Endothelial cell (in vitro differentiated cells): Measurements from ENCODE around the gene SYT12. TPM values are rescaled to one million over a fixed set of nuclear protein-coding genes. Genes with fewer than 3 reads are reported as not detected.
A peak's percentile ranks its signal among the peaks of the same experiment; 100 is the strongest.

Experiments
- DNase-seq: peaks from one replicate; pipeline ENCODE4 v3.0.0; 2021; ENCODE audit warnings: low spot score
- H3K27ac Mint-ChIP-seq: one replicate; pipeline ENCODE4 v1.8.0; 2021; ENCODE audit warnings: mixed read lengths, inconsistent platforms; ENCODE audit not compliant: unreplicated experiment
- H3K27me3 Mint-ChIP-seq: one replicate; pipeline ENCODE4 v1.8.0; 2021; ENCODE audit warnings: mild to moderate bottlenecking, moderate library complexity, mixed read lengths, inconsistent platforms; ENCODE audit not compliant: unreplicated experiment
- H3K36me3 Mint-ChIP-seq: one replicate; pipeline ENCODE4 v1.8.0; 2021; ENCODE audit warnings: mild to moderate bottlenecking, low read depth, mixed read lengths, inconsistent platforms; ENCODE audit not compliant: unreplicated experiment
- H3K4me1 Mint-ChIP-seq: one replicate; pipeline ENCODE4 v1.8.0; 2021; ENCODE audit warnings: mild to moderate bottlenecking, mixed read lengths, inconsistent platforms; ENCODE audit not compliant: unreplicated experiment
- H3K4me3 Mint-ChIP-seq: one replicate; pipeline ENCODE4 v1.8.0; 2021; ENCODE audit warnings: mild to moderate bottlenecking, mixed read lengths, inconsistent platforms; ENCODE audit not compliant: unreplicated experiment
- H3K9me3 Mint-ChIP-seq: one replicate; pipeline ENCODE4 v1.8.0; 2021; ENCODE audit warnings: mixed read lengths, inconsistent platforms; ENCODE audit not compliant: unreplicated experiment
- CTCF ChIP-seq: fragments of 200-600 bp; sonication (generic); IDR thresholded peaks from one replicate; pipeline ENCODE4 v1.5.0; 2021; ENCODE audit warnings: antibody characterized with exemption; ENCODE audit not compliant: unreplicated experiment
- total RNA-seq: library from RNA; stranded (reverse); fragmentation: NEBNext Ultra II Directional; extraction: Animal tissue kit (Norgen Biotek cat#: 25700); gene quantifications from one replicate; pipeline ENCODE4 v1.2.1, GENCODE V29; 2021; ENCODE audit not compliant: unreplicated experiment

SYT12 gene
- total RNA-seq, 1 donor from 2014 or later: 0.82 TPM

GRCh38 chr11:67016550-67016949 lies 6.4 kb upstream of the SYT12 start:
- Mint-ChIP-seq H3K36me3 (peaks cover 7% of the 10 kb centered on the region), H3K4me1 (no peaks in the 10 kb centered on the region), H3K9me3 (no peaks in the 10 kb centered on the region), H3K27ac (no peak overlapping the region), H3K27me3 (peaks cover 20% of the 10 kb centered on the region), H3K4me3 (no peak overlapping the region)
- TF ChIP-seq CTCF: no peak
- DNase-seq: no peak

- Mint-ChIP-seq H3K9me3 (no peaks in the 10 kb centered on the region), H3K27ac (no peak overlapping the region), H3K4me1 (peaks cover 5% of the 10 kb centered on the region), H3K36me3 (peaks cover 3% of the 10 kb centered on the region), H3K4me3 (no peak overlapping the region), H3K27me3 (peaks cover 20% of the 10 kb centered on the region)
- DNase-seq: no peak
- TF ChIP-seq CTCF: no peak
Observed at GRCh38 chr11:67020949-67021348, 2.0 kb upstream of the SYT12 start.

- no peak for TF ChIP-seq CTCF
- H3K27ac Mint-ChIP-seq: no peak overlapping the region
- no peak for DNase-seq
- peaks cover 5% of the 10 kb centered on the region for H3K4me1 Mint-ChIP-seq
- H3K27me3 Mint-ChIP-seq: peaks cover 17% of the 10 kb centered on the region
- H3K9me3 Mint-ChIP-seq: no peaks in the 10 kb centered on the region
- peak overlapping the region; percentile 80 for H3K4me3 Mint-ChIP-seq
- peaks cover 3% of the 10 kb centered on the region for H3K36me3 Mint-ChIP-seq
Observed at GRCh38 chr11:67022341-67022933, 497 bp upstream of the SYT12 start.

GRCh38 chr11:67023957-67024353 lies 1.0 kb downstream of the SYT12 start:
- no peak for DNase-seq
- Mint-ChIP-seq H3K4me1 (peaks cover 5% of the 10 kb centered on the region), H3K36me3 (peaks cover under 1% of the 10 kb centered on the region), H3K27me3 (peaks cover 17% of the 10 kb centered on the region), H3K9me3 (no peaks in the 10 kb centered on the region), H3K27ac (no peak overlapping the region), H3K4me3 (no peak overlapping the region)
- no peak for TF ChIP-seq CTCF

- Mint-ChIP-seq H3K4me1 (peaks cover 5% of the 10 kb centered on the region), H3K36me3 (no peaks in the 10 kb centered on the region), H3K9me3 (no peaks in the 10 kb centered on the region), H3K27ac (no peak overlapping the region), H3K4me3 (no peak overlapping the region), H3K27me3 (peaks cover 17% of the 10 kb centered on the region)
- DNase-seq: no peak
- no peak for TF ChIP-seq CTCF
Observed at GRCh38 chr11:67024410-67024809, 1.5 kb downstream of the SYT12 start.
